ENCODE data around the gene TRANK1.

Gene TRANK1

DNA sequence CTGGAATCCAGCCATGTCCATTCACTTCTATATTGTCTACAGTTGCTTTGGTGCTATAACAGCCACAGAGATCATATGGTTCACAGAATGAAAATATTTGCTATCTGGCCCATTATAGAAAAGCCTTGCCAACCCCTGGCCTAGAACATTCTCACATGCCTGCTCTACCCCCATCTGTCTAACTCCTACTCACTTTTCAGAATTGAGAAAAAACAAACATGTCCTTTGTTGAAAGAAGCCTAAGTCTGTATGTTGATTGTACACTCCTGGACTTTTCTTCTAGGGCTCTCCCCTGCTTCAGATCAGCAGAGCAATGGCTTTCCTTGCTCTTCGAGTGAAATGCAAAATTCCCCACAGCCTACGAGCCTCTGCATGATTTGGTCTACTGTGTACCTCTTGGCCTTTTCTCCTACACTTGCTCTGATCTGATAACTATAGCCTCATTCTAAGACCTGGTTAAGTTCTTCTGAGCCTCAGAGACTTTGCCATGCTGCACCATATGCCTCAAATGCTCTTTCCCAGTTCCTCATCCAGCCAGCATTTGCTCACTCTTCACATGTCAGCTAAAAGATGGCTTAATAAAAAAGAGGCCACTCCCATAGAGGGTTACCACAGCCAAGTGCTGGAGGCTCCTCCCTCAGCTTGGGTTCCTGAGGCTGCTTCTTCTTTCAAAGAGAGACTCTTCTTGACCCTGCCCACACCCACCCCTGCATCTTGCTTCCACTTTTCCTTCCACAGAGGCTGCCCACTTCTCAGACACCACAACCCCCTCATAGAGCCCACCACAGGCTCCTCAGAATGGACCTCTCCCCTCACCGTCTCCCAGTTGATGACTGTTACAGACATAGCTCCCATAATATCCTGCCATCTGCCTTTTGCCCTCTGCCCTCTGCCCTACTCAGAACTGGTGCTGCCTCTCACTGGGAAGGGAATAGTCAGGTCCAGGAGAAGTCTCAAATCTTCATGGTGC lies 157.6 kb downstream of the TRANK1 start:
- H3K36me3 ChIP-seq (ENCODE audit: control insufficient read depth in 1 of 2, insufficient read depth in 2 of 2, low read length in 2 of 2): no peaks in the 10 kb centered on the region
- no peaks in the 10 kb centered on the region for H3K27me3 ChIP-seq (ENCODE audit: low read depth, low read length)
- H3K9me3 ChIP-seq (ENCODE audit: control insufficient read depth in 1 of 2, low read length in 2 of 2): no peaks in the 10 kb centered on the region
- no peaks in the 10 kb centered on the region for H3K4me1 ChIP-seq (ENCODE audit: control insufficient read depth in 1 of 2, insufficient read depth in 2 of 2, low read length in 2 of 2)
- H3K27ac ChIP-seq (ENCODE audit: low read length): no peak overlapping the region
- H3K4me3 ChIP-seq (ENCODE audit: low read depth in 1 of 2, low read length in 2 of 2): no peak overlapping the region

DNA sequence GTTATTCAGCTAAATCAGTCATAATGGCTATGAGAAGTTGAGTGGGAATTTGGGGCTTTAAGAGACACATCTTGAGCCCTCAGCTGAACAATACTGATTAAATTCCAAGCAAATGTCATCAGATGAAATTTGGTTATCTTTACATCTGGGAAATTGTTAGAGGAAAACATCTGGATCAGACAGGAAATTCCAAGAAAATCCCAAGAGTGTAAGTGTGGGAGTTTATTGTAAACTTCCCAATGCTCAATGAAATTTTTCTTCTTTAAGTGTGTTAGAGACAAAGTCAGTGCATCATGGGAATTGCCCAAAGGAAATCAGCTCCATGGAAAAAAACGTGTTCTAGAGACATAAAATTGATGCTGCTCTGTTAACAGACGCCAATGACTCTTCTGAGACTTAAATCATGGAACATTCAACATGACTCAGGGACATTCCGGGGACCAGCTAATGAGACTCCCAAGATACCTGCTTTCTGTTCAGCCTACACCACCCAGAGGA lies 160.7 kb downstream of the TRANK1 start:
- no peaks in the 10 kb centered on the region for H3K4me1 ChIP-seq (ENCODE audit: control insufficient read depth in 1 of 2, insufficient read depth in 2 of 2, low read length in 2 of 2)
- H3K4me3 ChIP-seq (ENCODE audit: low read depth in 1 of 2, low read length in 2 of 2): no peak overlapping the region
- no peaks in the 10 kb centered on the region for H3K36me3 ChIP-seq (ENCODE audit: control insufficient read depth in 1 of 2, insufficient read depth in 2 of 2, low read length in 2 of 2)
- H3K27ac ChIP-seq (ENCODE audit: low read length): no peak overlapping the region
- no peaks in the 10 kb centered on the region for H3K9me3 ChIP-seq (ENCODE audit: control insufficient read depth in 1 of 2, low read length in 2 of 2)
- H3K27me3 ChIP-seq (ENCODE audit: low read depth, low read length): no peaks in the 10 kb centered on the region

DNA sequence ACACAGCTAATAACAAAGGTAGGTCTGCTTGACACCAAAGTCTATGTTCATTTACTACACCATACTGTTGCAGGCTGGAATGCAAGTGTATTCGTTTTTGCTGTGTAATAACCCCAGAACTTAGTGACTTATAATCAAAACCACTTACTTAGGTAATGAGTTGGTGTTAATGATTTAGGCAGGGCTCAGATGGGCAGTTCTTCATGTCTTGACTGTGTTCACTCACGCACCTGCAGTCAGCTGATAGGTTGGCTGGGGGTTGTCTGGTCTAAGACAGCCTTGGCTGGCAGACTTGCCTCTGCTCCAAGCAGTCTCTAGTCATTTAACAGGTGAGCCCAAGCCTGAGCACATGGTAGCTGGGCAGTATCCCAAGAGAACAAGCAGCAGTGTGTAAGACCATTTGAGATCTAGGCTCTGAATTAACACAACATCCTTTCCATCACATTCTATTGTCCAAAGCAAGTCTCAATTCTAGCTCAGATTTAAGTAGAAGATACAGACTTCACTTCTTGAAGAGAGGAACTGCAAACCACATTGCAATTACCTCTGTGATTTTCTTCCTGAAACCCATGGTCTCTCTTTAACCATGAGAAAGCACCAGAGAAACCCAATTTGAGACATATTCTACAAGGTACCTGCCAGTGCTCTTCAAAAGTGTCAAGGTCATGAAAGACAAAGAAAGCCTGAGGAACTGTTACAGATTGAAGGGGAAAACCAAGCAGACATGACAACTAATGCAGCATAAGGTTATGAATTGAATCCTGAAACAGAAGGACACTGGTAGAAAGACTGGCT lies 167.2 kb downstream of the TRANK1 start:
- Histone ChIP-seq H3K9me3 (ENCODE audit: control insufficient read depth in 1 of 2, low read length in 2 of 2) (no peaks in the 10 kb centered on the region), H3K27me3 (ENCODE audit: low read depth, low read length) (no peaks in the 10 kb centered on the region), H3K4me1 (ENCODE audit: control insufficient read depth in 1 of 2, insufficient read depth in 2 of 2, low read length in 2 of 2) (peaks cover 0 to 8% of the 10 kb centered on the region in 2 donors), H3K36me3 (ENCODE audit: control insufficient read depth in 1 of 2, insufficient read depth in 2 of 2, low read length in 2 of 2) (no peaks in the 10 kb centered on the region), H3K27ac (ENCODE audit: low read length) (no peak overlapping the region), H3K4me3 (ENCODE audit: low read depth in 1 of 2, low read length in 2 of 2) (no peak overlapping the region)

All from muscle layer of duodenum (tissue), 2 donors.